ENCODE measurements around the gene EHMT2.
"Not testable (repeated sequence)": the region's sequence is repeated elsewhere in the genome, so short reads cannot be mapped to it uniquely, and the experiment has no call there.

The EHMT2 gene

GRCh38 chr6:31838114-31838553 lies 59.4 kb downstream of the EHMT2 start:
- DNase-seq (ENCODE audit: low spot score): not testable (repeated sequence)

GRCh38 chr6:31837369-31838113 lies 60.0 kb downstream of the EHMT2 start:
- no peak for DNase-seq (ENCODE audit: low spot score)

GRCh38 chr6:31836474-31837368 lies 60.8 kb downstream of the EHMT2 start:
- no peak for DNase-seq (ENCODE audit: low spot score)

GRCh38 chr6:31836047-31836473 lies 61.4 kb downstream of the EHMT2 start:
- DNase-seq (ENCODE audit: low spot score): no peak

- DNase-seq (ENCODE audit: low spot score): peak; percentile 89
Measured at GRCh38 chr6:31834367-31835250, 62.9 kb downstream of the EHMT2 start.

GRCh38 chr6:31831350-31832215 lies 65.9 kb downstream of the EHMT2 start:
- DNase-seq (ENCODE audit: low spot score): no peak

- no peak for DNase-seq (ENCODE audit: low spot score)
Measured at GRCh38 chr6:31830886-31831335, 66.6 kb downstream of the EHMT2 start.

All from cerebellar cortex (tissue), 1 donor.